Measurements from ENCODE around the gene LRRC25. TPM values are rescaled to one million over a fixed set of nuclear protein-coding genes. Genes with fewer than 3 reads are reported as not detected.
A peak's percentile ranks its signal among the peaks of the same experiment; 100 is the strongest.

Gene LRRC25
- total RNA-seq, 1 donor from 2014 or later = not detected

GRCh38 chr19:18380843-18381242 lies 16.6 kb downstream of the LRRC25 start:
- Mint-ChIP-seq H3K36me3 (ENCODE audit: low read depth) (no peaks in the 10 kb centered on the region), H3K9me3 (no peaks in the 10 kb centered on the region), H3K27me3 (ENCODE audit: low read depth) (peaks cover 13% of the 10 kb centered on the region), H3K27ac (ENCODE audit: unreplicated experiment) (no peak overlapping the region), H3K4me1 (peaks cover 11% of the 10 kb centered on the region), H3K4me3 (no peak overlapping the region)
- no peak for TF ChIP-seq CTCF (conservative IDR thresholded peaks at IDR 0.05)
- DNase-seq (ENCODE audit: low read depth, low spot score) = no peak

GRCh38 chr19:18379803-18380747 lies 17.3 kb downstream of the LRRC25 start:
- Mint-ChIP-seq H3K27ac (ENCODE audit: unreplicated experiment) (no peak overlapping the region), H3K4me3 (no peak overlapping the region), H3K27me3 (ENCODE audit: low read depth) (peaks cover 6% of the 10 kb centered on the region), H3K36me3 (ENCODE audit: low read depth) (no peaks in the 10 kb centered on the region), H3K4me1 (peaks cover 5% of the 10 kb centered on the region), H3K9me3 (no peaks in the 10 kb centered on the region)
- TF ChIP-seq CTCF (conservative IDR thresholded peaks at IDR 0.05) = no peak
- DNase-seq (ENCODE audit: low read depth, low spot score) = no peak

- no peaks in the 10 kb centered on the region for H3K36me3 Mint-ChIP-seq (ENCODE audit: low read depth)
- H3K4me1 Mint-ChIP-seq = peaks cover 16% of the 10 kb centered on the region
- no peak overlapping the region for H3K4me3 Mint-ChIP-seq
- no peak for DNase-seq (ENCODE audit: low read depth, low spot score)
- TF ChIP-seq CTCF (conservative IDR thresholded peaks at IDR 0.05) = no peak
- no peaks in the 10 kb centered on the region for H3K9me3 Mint-ChIP-seq
- peak overlapping the region; percentile 35 for H3K27ac Mint-ChIP-seq (ENCODE audit: unreplicated experiment)
- no peaks in the 10 kb centered on the region for H3K27me3 Mint-ChIP-seq (ENCODE audit: low read depth)
Measured at GRCh38 chr19:18377026-18377425, 20.4 kb downstream of the LRRC25 start.

- H3K9me3 Mint-ChIP-seq = no peaks in the 10 kb centered on the region
- no peaks in the 10 kb centered on the region for H3K27me3 Mint-ChIP-seq (ENCODE audit: low read depth)
- no peaks in the 10 kb centered on the region for H3K36me3 Mint-ChIP-seq (ENCODE audit: low read depth)
- TF ChIP-seq CTCF (conservative IDR thresholded peaks at IDR 0.05) = no peak
- DNase-seq (ENCODE audit: low read depth, low spot score) = peak; percentile 64
- H3K4me3 Mint-ChIP-seq = peak overlapping the region; percentile 53
- peaks cover 15% of the 10 kb centered on the region for H3K4me1 Mint-ChIP-seq
- peak overlapping the region; percentile 88 for H3K27ac Mint-ChIP-seq (ENCODE audit: unreplicated experiment)
Measured at GRCh38 chr19:18373892-18374629, 23.4 kb downstream of the LRRC25 start.

- Mint-ChIP-seq H3K4me1 (peaks cover 21% of the 10 kb centered on the region), H3K9me3 (no peaks in the 10 kb centered on the region), H3K27ac (ENCODE audit: unreplicated experiment) (peak overlapping the region; percentile 88), H3K4me3 (no peak overlapping the region), H3K36me3 (ENCODE audit: low read depth) (no peaks in the 10 kb centered on the region), H3K27me3 (ENCODE audit: low read depth) (no peaks in the 10 kb centered on the region)
- TF ChIP-seq CTCF (conservative IDR thresholded peaks at IDR 0.05) = no peak
- DNase-seq (ENCODE audit: low read depth, low spot score) = no peak
Measured at GRCh38 chr19:18373407-18373891, 24.0 kb downstream of the LRRC25 start.

All from neural crest cell (in vitro differentiated cells).